Hippocampal formation (tissue), 2 donors: ENCODE results near the gene UBE3C.
A peak's percentile ranks its signal among the peaks of the same experiment; 100 is the strongest.
"Not testable (repeated sequence)": the region's sequence is repeated elsewhere in the genome, so short reads cannot be mapped to it uniquely, and the experiment has no call there.

Experiments used
- DNase-seq, 2 donors: peaks; one replicate each; lab custom pipeline; 2025; lab: John Stamatoyannopoulos, UW

The UBE3C gene

DNA sequence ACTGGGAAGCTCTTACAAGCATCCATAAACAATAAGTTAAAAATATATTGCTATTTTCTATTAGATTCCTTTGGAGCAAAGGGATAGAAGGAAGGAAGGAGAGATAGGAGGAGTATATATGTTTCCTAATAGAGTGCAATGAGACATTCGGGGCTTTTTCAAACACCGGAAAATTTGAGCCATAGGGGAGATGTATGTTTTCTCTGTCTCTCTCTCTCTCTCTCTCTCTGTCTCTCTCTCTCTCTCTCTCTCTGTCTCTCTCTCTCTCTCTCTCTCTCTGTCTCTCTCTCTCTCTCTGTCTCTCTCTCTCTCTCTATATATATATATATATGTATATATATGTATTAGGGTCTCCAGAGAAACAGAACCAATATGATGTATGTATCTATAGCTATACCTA is 7.9 kb upstream of the UBE3C start:
- DNase-seq = not testable (repeated sequence)

DNA sequence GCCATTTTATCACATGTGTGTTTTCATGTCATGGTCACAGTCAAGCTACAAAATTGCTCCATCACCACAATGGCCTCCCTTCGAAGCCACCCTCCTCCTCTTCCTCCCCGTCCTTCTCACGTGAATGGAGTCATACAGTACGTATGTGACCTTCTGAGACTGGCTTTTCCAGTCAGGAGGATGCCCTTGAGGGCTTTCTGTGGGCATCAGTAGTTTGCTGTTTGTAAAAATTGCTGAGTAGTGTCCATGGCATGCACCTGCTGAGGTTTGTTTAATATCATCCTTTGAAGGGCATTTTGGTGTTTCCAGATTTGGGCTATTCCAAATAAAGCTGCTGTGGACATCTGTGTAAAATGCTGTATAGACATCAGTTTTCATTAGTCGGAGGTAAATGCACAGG is 5.9 kb upstream of the UBE3C start:
- DNase-seq = no peak

DNA sequence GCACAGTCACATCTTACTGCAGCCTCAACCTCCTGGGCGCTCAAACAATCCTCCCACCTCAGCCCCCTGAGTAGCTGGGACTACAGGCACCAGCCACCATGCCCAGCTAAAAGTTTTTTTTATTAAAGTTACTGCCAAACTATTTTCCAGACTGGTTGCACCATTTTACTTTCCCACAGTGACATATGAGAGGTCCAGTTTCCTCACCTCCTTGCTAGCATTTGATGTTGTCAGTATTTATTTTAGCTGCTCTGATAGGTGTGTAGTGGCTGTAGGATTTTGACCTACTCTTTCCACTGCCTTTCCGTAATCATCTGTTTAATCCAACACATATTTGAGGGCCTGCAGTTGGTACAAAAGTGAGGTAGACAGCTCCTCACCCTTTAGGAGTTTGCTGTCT is 5.4 kb upstream of the UBE3C start:
- no peak for DNase-seq

GRCh38 chr7:157136372-157136771 is 2.4 kb upstream of the UBE3C start:
- DNase-seq = no peak

DNA sequence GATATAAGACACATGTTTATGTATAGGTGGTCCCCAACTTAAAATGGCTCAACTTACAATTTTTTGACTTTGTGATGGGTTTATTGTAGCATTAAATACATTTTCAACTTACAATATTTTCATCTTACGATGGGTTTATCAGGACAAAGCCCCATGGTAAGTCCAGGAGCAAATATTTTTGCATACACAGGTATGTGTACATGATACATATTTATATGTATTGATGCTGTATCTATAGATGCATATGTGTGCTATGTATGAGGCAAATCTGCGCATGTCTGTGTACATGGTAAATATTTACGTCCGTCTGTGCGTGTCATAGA is 664 bp upstream of the UBE3C start:
- no peak for DNase-seq

GRCh38 chr7:157139111-157139809 is 534 bp downstream of the UBE3C start:
- DNase-seq = peak in 1 of 2 donors; percentile 41

GRCh38 chr7:157139810-157140510 is 1.2 kb downstream of the UBE3C start:
- no peak for DNase-seq

- DNase-seq = no peak
Observed at GRCh38 chr7:157140511-157140905, 1.8 kb downstream of the UBE3C start.

DNA sequence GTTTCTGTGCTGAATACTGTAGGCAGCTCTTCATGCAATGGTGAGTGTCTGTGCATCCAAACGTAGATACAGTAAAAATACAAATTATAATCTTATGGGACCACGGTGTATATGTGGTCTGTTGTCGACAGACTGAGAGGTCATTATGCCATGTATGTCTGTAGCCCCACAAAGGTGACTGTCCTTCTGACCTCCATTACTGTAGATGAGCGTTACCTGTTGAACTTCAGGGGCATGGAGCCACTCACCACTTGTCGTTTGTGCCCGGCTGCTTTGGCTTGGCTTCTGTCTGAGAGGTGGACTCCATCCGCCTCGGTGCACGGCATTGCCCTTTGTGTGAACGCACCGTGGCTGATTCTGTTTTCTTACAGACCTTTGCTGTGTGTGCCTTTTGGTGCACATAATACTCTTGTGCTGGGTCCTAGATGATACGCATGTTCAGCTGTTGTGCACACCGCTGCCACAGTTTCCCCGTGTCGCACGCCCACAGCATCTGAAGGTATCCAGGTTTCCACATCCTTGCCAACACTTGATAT is 2.9 kb downstream of the UBE3C start:
- no peak for DNase-seq

GRCh38 chr7:157143788-157144187 is 5.1 kb downstream of the UBE3C start:
- DNase-seq = no peak

DNA sequence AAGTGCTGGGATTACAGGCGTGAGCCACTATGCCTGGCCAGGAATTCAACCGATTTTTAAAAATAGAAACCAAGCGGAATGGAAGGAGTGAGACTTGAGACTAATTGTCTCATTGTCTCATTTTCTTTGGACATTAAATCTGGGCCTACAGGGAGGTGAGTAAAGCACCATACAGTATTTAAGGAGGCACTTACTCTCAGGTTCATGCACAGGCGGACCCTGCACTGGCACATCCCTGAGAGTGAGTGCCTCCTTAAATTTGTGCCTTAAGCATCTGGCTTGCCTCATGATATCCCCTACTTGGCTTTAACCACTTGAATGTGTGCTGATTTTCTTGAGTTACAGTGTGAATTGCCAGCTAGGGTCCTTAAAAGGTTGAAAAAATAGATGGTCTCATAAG is 10.6 kb downstream of the UBE3C start:
- no peak for DNase-seq

GRCh38 chr7:157150882-157151281 is 12.2 kb downstream of the UBE3C start:
- DNase-seq = peak in 1 of 2 donors; percentile 2

- DNase-seq = no peak
Observed at GRCh38 chr7:157151626-157152339, 13.1 kb downstream of the UBE3C start.

GRCh38 chr7:157152391-157152937 is 13.7 kb downstream of the UBE3C start:
- no peak for DNase-seq

GRCh38 chr7:157153260-157153659 is 14.5 kb downstream of the UBE3C start:
- DNase-seq = no peak

DNA sequence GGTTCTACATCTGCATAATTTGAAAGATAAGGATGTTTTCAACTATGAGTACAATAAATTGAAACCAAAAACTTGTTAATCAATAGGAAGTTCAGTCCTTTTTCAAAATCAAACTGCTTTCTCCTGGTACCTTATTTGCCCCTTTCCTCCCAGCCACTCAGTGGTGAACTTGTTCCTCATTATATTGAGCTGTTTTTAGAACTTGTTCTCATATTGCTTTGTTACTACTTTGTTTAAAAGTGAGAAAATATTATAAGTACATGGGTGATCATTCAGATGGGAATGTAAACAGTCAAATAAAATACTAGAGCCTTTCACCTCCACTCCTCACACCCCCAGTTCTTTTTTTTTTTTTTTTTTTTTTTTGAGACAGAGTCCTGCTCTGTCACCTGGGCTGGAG is 17.2 kb downstream of the UBE3C start:
- no peak for DNase-seq

DNA sequence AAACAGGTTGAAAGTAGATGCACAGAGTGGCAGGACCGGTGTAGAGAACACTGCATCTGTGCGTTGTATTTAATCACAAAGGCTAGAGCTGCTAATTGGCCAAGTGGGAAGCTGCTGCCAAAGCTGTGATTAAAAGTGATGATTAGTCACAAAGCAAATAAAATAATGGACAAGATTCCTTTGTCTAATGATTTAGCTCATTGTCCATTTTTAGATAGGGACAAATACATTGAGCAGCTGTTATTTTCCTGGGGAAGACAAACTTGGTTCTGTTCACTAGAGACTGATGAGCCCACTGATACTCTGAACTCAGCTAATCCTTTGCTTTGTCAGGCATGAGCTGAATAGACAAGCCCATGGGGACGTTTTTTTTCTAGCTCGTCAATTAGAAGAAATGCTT is 19.7 kb downstream of the UBE3C start:
- peak; percentile 16 to 79 for DNase-seq

- DNase-seq = not testable (repeated sequence)
Observed at GRCh38 chr7:157159537-157159936, 20.8 kb downstream of the UBE3C start.

DNA sequence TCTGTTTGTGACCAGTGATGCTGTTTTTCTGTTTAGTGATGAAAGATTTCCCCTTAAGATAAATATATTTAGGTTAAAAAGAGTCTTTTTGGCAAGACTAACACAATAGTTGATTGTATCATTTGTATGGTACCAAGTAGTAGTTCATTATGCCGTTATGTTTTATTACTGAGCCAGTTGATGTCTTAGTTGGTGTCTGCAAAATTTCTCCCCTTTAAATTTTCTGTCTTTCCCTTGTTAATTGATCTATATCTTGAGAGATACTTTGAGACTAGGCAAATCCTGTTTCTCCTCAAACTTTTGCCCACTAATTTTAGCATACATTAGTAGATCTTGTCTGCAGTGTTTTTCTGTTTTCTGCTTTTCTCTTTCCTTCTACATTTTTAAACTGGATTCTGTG is 21.7 kb downstream of the UBE3C start:
- no peak for DNase-seq

GRCh38 chr7:157165987-157166386 is 27.3 kb downstream of the UBE3C start:
- DNase-seq = no peak

- no peak for DNase-seq
Observed at GRCh38 chr7:157168571-157168970, 29.8 kb downstream of the UBE3C start.

- DNase-seq = no peak
Observed at GRCh38 chr7:157176771-157177170, 38.0 kb downstream of the UBE3C start.
